ENCODE results near the gene FAH. TPM values are rescaled to one million over a fixed set of nuclear protein-coding genes. Genes with fewer than 3 reads are reported as not detected.

The FAH gene
- total and polyA plus RNA-seq, 10 of the 15 experiments (the other 5 are each of a cell fraction or from before 2014, with no cell fraction given) = 36.3 to 121 (median 62.0) TPM

- 15% methylated on average over 9 of the region's 9 CpGs for WGBS (ENCODE audit: insufficient coverage, insufficient replicate concordance, low lambda C conversion rate, missing lambda C conversion rate)
- Histone ChIP-seq H4K20me1 (ENCODE audit: control insufficient read depth, insufficient read depth) (no peaks in the 10 kb centered on the region), H3K9me3 (replicated peaks; ENCODE audit: control insufficient read depth, insufficient read depth, low read length) (no peaks in the 10 kb centered on the region), H2AFZ (ENCODE audit: control insufficient read depth, low read depth, low read length) (no peak overlapping the region), H3K4me2 (ENCODE audit: control insufficient read depth, insufficient read depth) (no peak overlapping the region), H3K4me1 (ENCODE audit: control insufficient read depth, insufficient read depth, low read length) (no peaks in the 10 kb centered on the region), H3K27ac (ENCODE audit: control insufficient read depth, insufficient read depth) (no peak overlapping the region), H3K27me3 (replicated peaks in 1 of 2; ENCODE audit: control insufficient read depth in 2 of 2, insufficient read depth in 2 of 2, low read length in 1 of 2) (no peaks in the 10 kb centered on the region), H3K9ac (ENCODE audit: control insufficient read depth, insufficient read depth, low read length) (no peak overlapping the region), H3K79me2 (ENCODE audit: control insufficient read depth, insufficient read depth, low read length) (no peaks in the 10 kb centered on the region), H3K36me3 (ENCODE audit: control insufficient read depth in 2 of 2, insufficient read depth in 2 of 2, low read length in 1 of 2) (no peaks in the 10 kb centered on the region), H3K4me3 (no peak overlapping the region)
- no peak for TF ChIP-seq ATF2 (IDR thresholded peaks at IDR 0.05; ENCODE audit: low read length)
- TF ChIP-seq NR2C1 (IDR thresholded peaks at IDR 0.05) = no peak
- TF ChIP-seq SP1 (IDR thresholded peaks at IDR 0.05; ENCODE audit: low read depth, low read length) = no peak
- TF ChIP-seq SUZ12 (IDR thresholded peaks at IDR 0.05; ENCODE audit: unreplicated experiment) = no peak
- no peak for TF ChIP-seq DPF2 (IDR thresholded peaks at IDR 0.05)
- TF ChIP-seq WRNIP1 (IDR thresholded peaks at IDR 0.05; ENCODE audit: borderline replicate concordance, low read depth, low read length) = no peak
- no peak for TF ChIP-seq POLR2A (IDR thresholded peaks at IDR 0.05; ENCODE audit: low read depth, low read length)
- TF ChIP-seq IKZF2 (IDR thresholded peaks at IDR 0.05) = no peak
- TF ChIP-seq HDGF (IDR thresholded peaks at IDR 0.05) = no peak
- no peak for TF ChIP-seq LARP7 (IDR thresholded peaks at IDR 0.05)
- TF ChIP-seq JUND (IDR thresholded peaks at IDR 0.05; ENCODE audit: low read depth, low read length) = no peak
- RAD21 ChIA-PET (ENCODE audit: unreplicated experiment) = no interaction called here
- POLR2A ChIA-PET = no interaction called here
- SMC1A ChIA-PET (ENCODE audit: uncharacterized antibody, unreplicated experiment) = interaction anchor here (1.5 kb wide), 1 partner anchor 9 kb away, joined by 3 read pairs; no protein-coding TSS in a partner anchor
- BruUV-seq (replicated peaks) = no TSS peak
- FAIRE-seq (no peak), DNase-seq (ENCODE audit: low read depth, low spot score) (no peak), ATAC-seq (no peak; the same call in 2 of the 3 replicates)
- intact Hi-C loops (cut with micrococcal nuclease; ENCODE audit: unreplicated experiment) = no loop called here
- CTCF ChIA-PET = interaction anchor here (1.0 to 1.7 kb wide), 2 partner anchors 38 to 42 kb away, joined by 3 read pairs; no protein-coding TSS in a partner anchor
- in situ Hi-C loops (cut with MboI) = no loop called here
Observed at GRCh38 chr15:80202641-80203360, 50.0 kb downstream of the FAH start.
